Measurements from ENCODE around the gene PPARA.

Gene PPARA

DNA sequence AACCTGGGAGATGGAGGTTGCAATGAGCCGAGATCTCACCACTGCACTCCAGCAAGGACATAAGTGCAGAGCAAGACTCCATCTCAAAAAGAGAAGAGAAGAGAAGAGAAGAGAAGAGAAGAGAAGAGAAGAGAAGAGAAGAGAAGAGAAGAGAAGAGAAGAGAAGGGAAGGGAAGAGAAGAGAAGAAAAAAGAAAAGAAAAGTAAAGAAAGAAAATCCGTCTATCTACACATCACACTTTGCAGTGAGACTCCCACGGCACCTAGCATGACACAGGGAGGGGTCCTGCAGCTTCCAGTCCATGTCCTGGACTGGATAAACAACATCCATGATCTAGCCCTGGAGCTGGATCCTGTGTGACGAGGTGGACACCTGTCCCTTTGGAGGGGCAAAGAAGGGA lies 4.0 kb upstream of the PPARA start:
- no peak for DNase-seq

GRCh38 chr22:46147061-46147460 lies 3.3 kb upstream of the PPARA start:
- DNase-seq = no peak

DNA sequence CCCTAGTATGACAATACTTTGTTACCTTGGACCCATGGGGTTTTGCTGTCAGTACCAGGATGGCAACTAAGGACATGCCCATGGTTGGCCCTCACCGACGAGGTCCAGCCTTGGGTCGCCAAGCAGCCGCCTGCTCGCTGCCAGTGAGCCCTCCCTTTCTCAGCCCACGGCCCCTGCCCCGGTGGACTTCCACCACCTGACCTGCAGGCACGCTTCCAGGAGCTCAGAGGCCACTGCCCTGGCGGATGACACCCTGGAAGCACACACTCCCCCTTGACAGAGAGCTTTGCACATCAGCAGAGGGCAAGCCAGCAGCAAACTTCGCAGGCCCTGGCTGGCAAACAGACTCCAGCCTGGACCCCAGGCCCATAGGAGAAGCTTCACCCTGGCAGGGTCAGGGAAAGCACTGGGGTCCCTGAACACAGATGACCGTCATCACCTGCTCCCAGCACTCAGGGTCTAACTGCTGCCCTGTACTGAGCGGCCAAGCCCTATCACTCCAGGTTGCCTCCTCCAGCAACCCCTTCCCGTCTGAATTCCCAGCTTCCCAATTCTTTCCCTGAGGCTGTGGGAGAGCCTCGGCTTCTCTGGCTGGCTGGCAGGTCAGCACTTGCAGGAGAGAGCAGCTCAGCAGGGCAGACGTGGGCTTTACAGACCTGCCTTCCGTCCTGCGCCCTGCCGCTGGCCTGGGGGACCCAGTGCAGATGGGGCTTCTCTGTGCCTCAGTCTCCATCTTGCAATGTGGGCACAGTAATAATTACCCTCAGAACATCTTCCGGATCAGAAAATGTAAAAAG lies 2.7 kb upstream of the PPARA start:
- DNase-seq = no peak

DNA sequence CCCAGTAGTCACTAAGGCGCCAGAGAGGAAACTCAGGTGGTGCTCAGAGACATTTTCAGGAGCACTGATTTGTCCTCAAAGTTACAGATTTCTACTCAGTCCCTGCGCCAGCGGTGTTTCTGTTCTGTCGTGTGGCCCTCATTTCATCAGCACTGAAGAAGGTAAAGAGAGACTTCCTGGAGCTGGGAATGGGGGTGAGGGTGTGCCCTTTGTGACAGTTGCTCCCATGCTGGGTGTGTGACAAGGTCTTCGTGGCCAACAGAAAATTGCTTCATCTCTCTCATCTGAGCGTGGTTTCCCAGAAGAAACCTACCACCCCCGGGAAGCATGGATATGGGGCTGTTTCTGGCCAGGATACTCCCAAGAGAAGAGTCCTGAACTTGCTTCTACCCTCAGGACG lies 2.0 kb upstream of the PPARA start:
- no peak for DNase-seq

DNA sequence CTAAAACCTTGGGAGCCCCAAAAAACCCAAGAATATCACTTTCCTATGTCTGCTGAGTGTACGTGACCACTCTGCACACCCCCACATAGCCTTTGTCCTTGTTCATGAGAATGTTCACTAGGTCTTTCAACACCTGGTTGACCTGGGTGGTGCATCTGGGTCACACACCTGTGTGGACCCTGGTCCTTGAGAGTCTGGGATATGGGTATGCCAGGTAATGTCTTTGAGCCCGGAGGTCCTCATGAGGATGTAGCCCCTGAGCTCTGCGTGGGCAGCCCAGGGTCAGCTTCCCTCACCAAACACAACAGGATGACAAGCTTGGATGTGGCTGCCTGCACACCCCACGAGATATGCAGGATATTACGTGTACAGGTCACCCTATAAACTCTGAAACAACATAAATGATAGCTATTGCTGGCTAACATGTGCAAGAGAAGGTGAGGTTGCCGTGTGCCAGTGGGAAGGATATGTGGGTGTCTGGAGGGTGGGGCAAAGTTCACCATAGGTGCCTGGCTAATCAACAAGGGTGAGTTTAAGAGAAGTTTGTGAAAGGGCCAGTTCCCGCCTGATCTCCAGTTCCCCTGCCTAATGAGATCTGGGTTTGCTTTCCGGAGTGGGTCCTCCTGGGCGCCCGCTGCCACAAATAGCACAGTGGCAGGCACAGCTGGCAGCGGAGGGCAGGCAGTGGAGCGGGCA lies 1.4 kb upstream of the PPARA start:
- DNase-seq = no peak

- DNase-seq = peak; percentile 66
Observed at GRCh38 chr22:46149512-46150033, 753 bp upstream of the PPARA start.

DNA sequence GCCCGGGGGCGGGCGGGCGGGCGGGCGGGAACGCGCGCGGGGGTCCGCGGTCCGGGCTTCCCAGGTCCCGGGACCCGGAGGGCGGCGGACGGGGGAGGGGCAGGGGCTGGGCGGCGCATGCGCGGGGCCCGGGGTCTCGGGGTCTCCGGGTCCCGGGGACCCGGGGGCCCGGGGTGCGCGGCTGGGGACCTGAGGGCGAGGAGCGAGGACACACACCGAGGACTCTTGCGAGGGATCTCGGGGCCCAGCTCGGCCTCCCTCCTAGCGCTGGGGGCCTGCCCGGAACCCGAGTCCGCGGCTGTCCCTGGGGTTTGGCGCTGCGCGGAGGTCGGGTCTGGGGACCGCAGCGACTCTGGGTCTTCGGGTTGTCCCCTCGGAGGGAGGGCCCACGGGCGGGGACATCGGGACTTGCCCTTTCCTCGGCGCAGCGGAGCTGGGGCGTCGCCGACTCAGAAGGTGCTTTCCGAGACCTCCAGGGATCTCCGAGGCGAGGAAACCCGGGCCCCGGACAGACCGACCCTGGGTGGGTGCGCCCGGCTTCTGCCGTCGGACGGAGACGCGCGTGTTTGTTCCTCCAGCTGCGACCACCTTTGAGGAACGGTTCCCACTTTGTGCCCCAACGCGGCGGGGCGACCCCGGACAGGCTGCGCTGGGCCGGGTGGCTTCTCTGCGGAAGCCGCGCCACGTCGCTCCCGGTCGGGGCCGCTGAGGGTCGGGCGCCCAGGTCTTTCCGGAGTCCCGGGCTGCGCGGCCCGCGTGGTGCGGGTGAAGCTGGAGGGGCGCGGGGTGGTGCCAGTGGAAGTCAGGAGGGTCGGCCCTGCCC lies 540 bp downstream of the PPARA start:
- DNase-seq = peak; percentile 63

- no peak for DNase-seq
Observed at GRCh38 chr22:46153930-46154329, 3.6 kb downstream of the PPARA start.

DNA sequence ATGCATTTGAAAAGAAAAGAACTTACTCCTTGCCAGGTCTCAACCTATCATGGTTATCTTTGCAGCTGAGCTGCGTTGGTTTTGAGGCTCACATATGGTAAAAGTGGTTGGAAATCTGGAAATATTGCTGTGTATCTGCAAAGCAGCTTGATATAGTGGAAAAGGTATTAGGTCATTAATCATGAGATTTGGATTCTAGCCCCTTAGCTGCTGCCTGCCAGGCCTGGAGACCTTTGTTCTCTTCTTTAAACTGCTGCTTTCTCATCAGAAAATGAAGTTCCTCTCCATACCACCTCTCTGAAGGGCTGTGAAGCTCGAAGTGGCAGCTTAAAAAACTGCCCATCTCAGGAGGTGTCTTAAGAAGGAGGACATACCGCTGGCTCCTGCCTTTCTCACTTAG lies 5.7 kb downstream of the PPARA start:
- DNase-seq = no peak

DNA sequence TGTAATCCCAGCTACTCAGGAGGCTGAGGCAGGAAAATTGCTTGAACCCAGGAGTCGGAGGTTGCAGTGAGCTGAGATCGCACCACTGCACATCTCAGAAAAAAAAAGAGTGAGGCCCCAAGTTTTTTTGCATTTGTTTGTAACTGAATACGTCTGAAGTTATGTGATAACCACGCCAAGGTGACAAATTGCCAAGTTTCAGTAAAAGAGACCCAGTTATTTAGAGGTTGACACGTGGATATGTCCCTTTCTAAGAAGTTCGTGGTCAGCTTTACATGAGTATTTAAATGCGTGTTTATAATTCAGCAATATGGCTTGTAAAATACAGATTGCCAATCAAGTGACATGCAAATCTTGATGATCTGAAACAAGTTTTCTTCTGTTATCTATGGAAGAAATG lies 8.0 kb downstream of the PPARA start:
- DNase-seq = peak; percentile 88

GRCh38 chr22:46159212-46159611 lies 8.9 kb downstream of the PPARA start:
- DNase-seq = no peak

GRCh38 chr22:46159777-46160176 lies 9.5 kb downstream of the PPARA start:
- DNase-seq = no peak

GRCh38 chr22:46162285-46162684 lies 12.0 kb downstream of the PPARA start:
- no peak for DNase-seq

DNA sequence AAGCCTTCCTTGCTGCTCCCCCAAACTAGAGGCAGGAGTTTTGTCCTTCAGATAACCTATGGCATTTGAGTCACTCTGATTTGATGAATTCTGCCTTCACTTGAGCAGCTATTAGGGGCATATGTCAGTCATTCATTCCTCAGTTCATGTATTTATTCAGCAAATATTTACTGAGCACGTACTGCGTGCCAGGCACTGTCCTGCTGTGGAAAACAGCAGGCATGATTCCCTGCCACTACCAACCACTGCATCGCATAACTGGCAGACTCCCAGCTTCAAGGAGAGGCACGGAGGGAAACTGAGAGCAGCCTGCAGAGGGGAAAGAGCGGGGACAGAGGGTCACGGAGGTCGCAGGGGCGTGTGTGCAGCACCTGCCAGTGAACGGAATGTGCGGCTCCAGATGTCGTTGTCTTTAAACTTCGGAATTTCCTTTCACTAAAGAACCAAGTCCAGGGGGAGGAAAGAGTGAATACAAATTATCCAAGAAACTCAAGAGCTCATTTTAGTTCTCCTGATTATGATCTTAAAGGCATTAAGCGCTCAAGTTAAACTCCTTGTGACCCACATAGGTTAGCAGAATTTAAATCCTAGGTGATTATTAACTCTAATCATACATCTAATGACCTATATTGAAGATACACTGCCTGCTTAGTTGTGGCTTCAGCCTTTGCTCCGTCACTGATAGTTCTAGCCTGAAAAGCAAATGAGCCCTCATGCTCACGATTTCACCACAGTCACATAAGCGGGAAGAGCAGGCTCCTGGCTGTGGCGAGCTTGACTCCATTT lies 12.6 kb downstream of the PPARA start:
- no peak for DNase-seq

- no peak for DNase-seq
Observed at GRCh38 chr22:46163557-46163888, 13.2 kb downstream of the PPARA start.

DNA sequence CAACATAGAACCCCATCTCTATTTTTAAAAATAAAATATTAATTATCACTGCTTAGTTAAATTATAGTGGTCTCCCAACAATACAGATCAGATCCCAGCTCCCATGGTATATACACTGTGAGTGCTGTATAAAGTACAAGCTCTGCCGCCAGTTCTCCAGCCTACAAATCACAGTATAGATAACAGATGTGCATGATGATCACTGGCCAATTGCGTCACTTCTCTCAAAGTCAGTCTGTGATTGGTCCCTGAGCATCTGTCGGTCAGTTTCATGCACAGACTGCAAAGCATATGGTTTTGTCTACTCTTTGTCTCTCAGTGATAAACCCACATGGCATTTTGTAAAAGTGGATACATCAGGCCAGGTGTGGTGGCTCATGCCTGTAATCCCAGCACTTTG lies 15.7 kb downstream of the PPARA start:
- DNase-seq = no peak

DNA sequence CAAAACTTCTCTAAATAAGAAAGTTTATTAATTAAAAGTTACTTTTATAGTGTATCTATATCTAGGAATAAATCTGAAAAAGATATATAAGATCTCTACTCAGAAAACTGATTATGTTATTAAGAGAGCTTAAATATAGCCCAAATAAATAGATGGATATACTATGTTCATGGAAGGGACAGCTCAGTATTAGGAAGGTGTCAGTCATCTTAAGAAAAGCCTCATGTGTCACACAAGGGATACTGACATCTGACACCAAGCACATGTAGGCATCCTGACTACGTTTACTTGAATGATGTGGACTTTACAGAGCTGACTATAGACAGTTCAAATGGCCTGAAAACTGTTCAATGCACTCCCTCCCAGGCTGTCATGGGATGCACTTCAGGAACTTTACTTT lies 19.3 kb downstream of the PPARA start:
- no peak for DNase-seq

DNA sequence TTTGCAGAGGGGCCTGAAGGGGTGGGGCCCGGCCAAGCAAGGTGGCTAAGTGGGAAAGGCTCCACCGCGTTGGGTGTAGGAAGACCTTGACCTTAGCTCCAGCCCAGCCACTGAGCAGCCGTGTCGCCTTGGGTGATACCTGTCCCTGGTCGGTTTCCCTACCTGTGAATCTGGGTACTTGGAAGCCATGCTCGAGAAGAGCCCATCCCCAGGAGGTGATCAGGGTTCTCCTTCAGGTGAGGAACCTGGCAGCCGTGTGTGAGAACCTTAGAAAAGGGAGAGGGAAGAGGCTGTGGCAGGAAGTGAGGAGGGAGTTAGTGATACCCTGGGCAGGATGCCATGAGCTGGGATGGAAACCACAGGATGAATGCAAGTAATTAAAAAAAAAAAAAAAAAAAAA lies 21.6 kb downstream of the PPARA start:
- peak; percentile 71 for DNase-seq

DNA sequence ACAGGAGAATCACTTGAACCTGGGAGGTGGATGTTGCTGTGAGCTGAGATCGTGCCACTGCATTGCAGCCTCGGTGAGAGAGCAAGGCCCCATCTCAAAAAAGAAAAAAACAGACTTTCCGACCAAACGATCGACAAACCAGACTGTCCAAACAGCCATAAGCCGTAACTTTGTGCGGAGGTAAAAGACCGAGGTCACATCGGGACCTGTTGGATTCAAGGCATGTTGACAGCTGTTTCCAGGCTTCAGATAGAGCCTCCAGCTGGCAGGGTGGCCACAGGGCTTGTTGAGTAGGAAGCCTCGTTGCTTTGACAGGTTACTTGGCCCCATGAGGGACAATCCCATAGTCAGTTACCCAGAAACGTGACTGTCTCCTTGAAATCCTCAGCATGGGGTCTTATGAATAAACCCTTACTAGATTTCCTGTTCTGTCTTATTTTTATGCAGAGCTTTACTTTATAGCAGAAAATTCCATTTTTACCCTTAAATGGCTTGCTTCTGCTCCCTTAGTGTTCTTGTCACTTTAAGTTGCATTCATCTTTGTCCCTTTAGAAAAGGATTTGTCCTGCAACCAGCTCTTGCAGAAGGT lies 22.3 kb downstream of the PPARA start:
- DNase-seq = no peak

- DNase-seq = no peak
Observed at GRCh38 chr22:46173152-46173551, 22.8 kb downstream of the PPARA start.

DNA sequence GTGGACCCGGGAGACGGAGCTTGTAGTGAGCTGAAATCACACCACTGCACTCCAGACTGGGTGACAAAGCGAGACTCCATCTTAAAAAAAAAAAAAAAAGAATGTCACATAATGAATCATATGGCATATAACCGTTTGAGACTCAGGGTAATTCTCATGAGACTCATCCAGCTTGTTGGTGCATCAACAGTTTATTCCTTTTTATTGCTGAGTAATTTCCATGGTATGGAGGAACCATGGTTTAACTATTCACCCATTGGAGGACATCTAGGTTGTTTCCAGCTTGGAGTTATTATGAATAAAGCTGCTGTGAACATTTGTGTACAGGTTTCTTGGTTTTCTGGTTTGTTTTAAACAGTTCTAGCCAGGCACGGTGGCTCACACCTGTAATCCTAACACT lies 25.3 kb downstream of the PPARA start:
- no peak for DNase-seq

- no peak for DNase-seq
Observed at GRCh38 chr22:46176508-46177003, 26.2 kb downstream of the PPARA start.
